Liver (tissue), 9 donors: Measurements from ENCODE around the gene TTC24. TPM values are rescaled to one million over a fixed set of nuclear protein-coding genes. Genes with fewer than 3 reads are reported as not detected.

Experiments
- DNase-seq: peaks from one replicate; pipeline ENCODE4 v3.0.0-alpha.2; 2017; ENCODE audit warnings: low spot score
- H3K27ac ChIP-seq, 2 donors: one replicate each; pipeline ENCODE4 v1.7.0; 2013; ENCODE audit warnings: inconsistent platforms in 2 of 2, low read length in 2 of 2, control low read depth in 1 of 2, low read depth in 1 of 2, mild to moderate bottlenecking in 1 of 2
- H3K27me3 ChIP-seq, 4 donors: one replicate each; pipeline versions ENCODE4 v1.6.1 to v1.7.0; 2013; ENCODE audit warnings: low read length in 3 of 4, inconsistent platforms in 1 of 4, mild to moderate bottlenecking in 1 of 4, moderate library complexity in 1 of 4; ENCODE audit not compliant: control insufficient read depth in 4 of 4, insufficient read depth in 4 of 4
- H3K36me3 ChIP-seq, 4 donors: one replicate each; pipeline versions ENCODE4 v1.6.1 to v1.7.0; 2013; ENCODE audit warnings: low read length in 3 of 4, mild to moderate bottlenecking in 3 of 4, low read depth in 1 of 4, moderate library complexity in 1 of 4; ENCODE audit not compliant: control insufficient read depth in 4 of 4, insufficient read depth in 3 of 4
- H3K4me1 ChIP-seq, 4 donors: one replicate each; pipeline versions ENCODE4 v1.6.1 to v1.7.0; 2013; ENCODE audit warnings: low read length in 3 of 4, mild to moderate bottlenecking in 3 of 4, moderate library complexity in 1 of 4; ENCODE audit not compliant: control insufficient read depth in 4 of 4, insufficient read depth in 4 of 4
- H3K4me3 ChIP-seq, 3 donors: one replicate each; pipeline versions ENCODE4 v1.6.1 to v1.7.0; 2013; ENCODE audit warnings: low read length in 3 of 3, control low read depth in 1 of 3, low read depth in 1 of 3, mild to moderate bottlenecking in 1 of 3
- H3K9ac ChIP-seq, 2 donors: one replicate each; pipeline ENCODE4 v1.7.0; 2013; ENCODE audit warnings: low read length in 2 of 2, mild to moderate bottlenecking in 2 of 2, moderate library complexity in 2 of 2, control low read depth in 1 of 2, low read depth in 1 of 2
- H3K9me3 ChIP-seq, 4 donors: one replicate each; pipeline versions ENCODE4 v1.6.1 to v1.7.0; 2013; ENCODE audit warnings: low read length in 3 of 4; ENCODE audit not compliant: control insufficient read depth in 4 of 4
- EGR1 ChIP-seq, 2 donors: IDR thresholded peaks; 2 replicates each; pipeline ENCODE4 v1.6.1; 2016 to 2018; ENCODE audit warnings: antibody characterized with exemption in 2 of 2, low read depth in 2 of 2
- FOXA1 ChIP-seq: IDR thresholded peaks from 2 replicates; pipeline ENCODE4 v1.6.1; 2016; ENCODE audit warnings: antibody characterized with exemption
- FOXA2 ChIP-seq: IDR thresholded peaks from 2 replicates; pipeline ENCODE4 v1.6.1; 2016; ENCODE audit warnings: antibody characterized with exemption
- GABPA ChIP-seq, 2 donors: IDR thresholded peaks in 1 of 2; conservative IDR thresholded peaks in 1 of 2; 2 replicates each; pipeline ENCODE4 v1.6.1; 2016; ENCODE audit warnings: antibody characterized with exemption in 2 of 2, mild to moderate bottlenecking in 1 of 2, moderate library complexity in 1 of 2
- HNF4A ChIP-seq, 2 donors: conservative IDR thresholded peaks; 2 replicates each; pipeline ENCODE4 v1.6.1; 2016; ENCODE audit warnings: antibody characterized with exemption in 2 of 2, mild to moderate bottlenecking in 2 of 2
- HNF4G ChIP-seq: IDR thresholded peaks from 2 replicates; pipeline ENCODE4 v1.6.1; 2016; ENCODE audit warnings: antibody characterized with exemption
- JUND ChIP-seq, 2 donors: IDR thresholded peaks; 2 replicates each; pipeline ENCODE4 v1.6.1; 2016; ENCODE audit warnings: antibody characterized with exemption in 2 of 2
- NR2F2 ChIP-seq: IDR thresholded peaks from 2 replicates; pipeline ENCODE4 v1.6.1; 2016; ENCODE audit warnings: antibody characterized with exemption
- RAD21 ChIP-seq, 2 donors: IDR thresholded peaks; 2 replicates each; pipeline ENCODE4 v1.6.1; 2016; ENCODE audit warnings: antibody characterized with exemption in 2 of 2, mild to moderate bottlenecking in 2 of 2
- RXRA ChIP-seq, 2 donors: IDR thresholded peaks; 2 replicates each; pipeline ENCODE4 v1.6.1; 2017 to 2018; ENCODE audit warnings: antibody characterized with exemption in 2 of 2, mild to moderate bottlenecking in 1 of 2
- SP1 ChIP-seq: IDR thresholded peaks from 2 replicates; pipeline ENCODE4 v1.6.1; 2018; ENCODE audit warnings: antibody characterized with exemption, mild to moderate bottlenecking
- TAF1 ChIP-seq: conservative IDR thresholded peaks from 2 replicates; pipeline ENCODE4 v1.6.1; 2016; ENCODE audit warnings: antibody characterized with exemption, mild to moderate bottlenecking
- YY1 ChIP-seq: IDR thresholded peaks from 2 replicates; pipeline ENCODE4 v1.6.1; 2016; ENCODE audit warnings: antibody characterized with exemption, mild to moderate bottlenecking
- WGBS: extraction: QIAGEN DNeasy Blood & Tissue Kit; methylation state at CpG from one replicate; pipeline ENCODE4 v1.1.7; 2013; 5-methylcytosine and 5-hydroxymethylcytosine counted together
- polyA plus RNA-seq, 2 donors: library from polyadenylated mRNA; stranded (reverse) in 1 of 2; unstranded in 1 of 2; fragments of 200-250 nt in 1 of 2; fragments of >200 nt in 1 of 2; fragmentation: Nextera tagmentation in 1 of 2; extraction: Ambion mirVana in 1 of 2; gene quantifications; one replicate each; pipeline versions ENCODE4 v1.2.1 to v1.2.3, GENCODE V29; 2013 to 2015
- total RNA-seq, 2 donors: library from RNA; depleted of rRNA; stranded (reverse); fragments of >200 nt; gene quantifications; one replicate each; pipeline ENCODE4 v1.2.3, GENCODE V29; 2014
- TF ChIP-seq, protein P1 (sequence below): IDR thresholded peaks from 2 replicates; pipeline ENCODE4 v1.6.1; 2016; ENCODE audit warnings: antibody characterized with exemption, mild to moderate bottlenecking
- TF ChIP-seq, protein P2 (sequence below): IDR thresholded peaks from 2 replicates; pipeline ENCODE4 v1.6.1; 2016; ENCODE audit warnings: antibody characterized with exemption
- TF ChIP-seq, protein P3 (sequence below): IDR thresholded peaks from 2 replicates; pipeline ENCODE4 v1.6.1; 2016; ENCODE audit warnings: antibody characterized with exemption
- TF ChIP-seq, protein P4 (sequence below): fragments of 150-350 bp; IDR thresholded peaks from 2 replicates; pipeline ENCODE4 v1.5.1; 2017; ENCODE audit warnings: improper control_type of control experiment, low read depth, low read length; ENCODE audit not compliant: missing input control
- TF ChIP-seq, protein P5 (sequence below): IDR thresholded peaks from 2 replicates; pipeline ENCODE4 v1.6.1; 2016; ENCODE audit warnings: antibody characterized with exemption
- donor health status: healthy.
- donor health status: healthy.
- donor health status: healthy.
- donor health status: healthy.
- donor health status: healthy.

TTC24 gene
- total and polyA plus RNA-seq, 4 donors, result 0.08 to 0.14 (median 0.10) TPM; not detected in 1

DNA sequence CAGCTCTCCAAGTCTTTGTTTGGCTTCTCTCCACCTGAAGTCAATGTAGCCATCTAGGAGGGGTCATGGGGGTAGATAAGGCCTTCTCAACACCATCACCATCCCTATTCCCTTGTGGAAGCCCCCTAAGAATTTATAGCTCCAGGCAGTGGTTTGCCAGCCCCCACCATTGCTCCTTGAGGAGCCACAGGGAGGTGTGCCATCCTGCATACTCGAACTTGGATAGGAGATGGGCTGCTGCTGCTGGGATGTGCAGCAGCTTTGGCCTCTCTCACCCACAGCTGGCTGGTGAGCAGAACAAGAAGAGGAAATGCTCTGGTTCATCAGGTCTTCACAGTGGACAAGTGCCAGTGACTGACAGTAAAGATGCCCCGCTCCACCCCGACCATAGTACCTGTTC is 16.9 kb downstream of the TTC24 start:
- TF ChIP-seq, protein P1, sequence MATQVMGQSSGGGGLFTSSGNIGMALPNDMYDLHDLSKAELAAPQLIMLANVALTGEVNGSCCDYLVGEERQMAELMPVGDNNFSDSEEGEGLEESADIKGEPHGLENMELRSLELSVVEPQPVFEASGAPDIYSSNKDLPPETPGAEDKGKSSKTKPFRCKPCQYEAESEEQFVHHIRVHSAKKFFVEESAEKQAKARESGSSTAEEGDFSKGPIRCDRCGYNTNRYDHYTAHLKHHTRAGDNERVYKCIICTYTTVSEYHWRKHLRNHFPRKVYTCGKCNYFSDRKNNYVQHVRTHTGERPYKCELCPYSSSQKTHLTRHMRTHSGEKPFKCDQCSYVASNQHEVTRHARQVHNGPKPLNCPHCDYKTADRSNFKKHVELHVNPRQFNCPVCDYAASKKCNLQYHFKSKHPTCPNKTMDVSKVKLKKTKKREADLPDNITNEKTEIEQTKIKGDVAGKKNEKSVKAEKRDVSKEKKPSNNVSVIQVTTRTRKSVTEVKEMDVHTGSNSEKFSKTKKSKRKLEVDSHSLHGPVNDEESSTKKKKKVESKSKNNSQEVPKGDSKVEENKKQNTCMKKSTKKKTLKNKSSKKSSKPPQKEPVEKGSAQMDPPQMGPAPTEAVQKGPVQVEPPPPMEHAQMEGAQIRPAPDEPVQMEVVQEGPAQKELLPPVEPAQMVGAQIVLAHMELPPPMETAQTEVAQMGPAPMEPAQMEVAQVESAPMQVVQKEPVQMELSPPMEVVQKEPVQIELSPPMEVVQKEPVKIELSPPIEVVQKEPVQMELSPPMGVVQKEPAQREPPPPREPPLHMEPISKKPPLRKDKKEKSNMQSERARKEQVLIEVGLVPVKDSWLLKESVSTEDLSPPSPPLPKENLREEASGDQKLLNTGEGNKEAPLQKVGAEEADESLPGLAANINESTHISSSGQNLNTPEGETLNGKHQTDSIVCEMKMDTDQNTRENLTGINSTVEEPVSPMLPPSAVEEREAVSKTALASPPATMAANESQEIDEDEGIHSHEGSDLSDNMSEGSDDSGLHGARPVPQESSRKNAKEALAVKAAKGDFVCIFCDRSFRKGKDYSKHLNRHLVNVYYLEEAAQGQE, result no peak
- TF ChIP-seq HNF4G (no peak), FOXA2 (no peak), EGR1 (IDR thresholded peaks at IDR 0.05; ENCODE audit: low read depth in 2 of 2) (no peak), YY1 (no peak), NR2F2 (no peak), FOXA1 (no peak), TAF1 (no peak), SP1 (no peak), RXRA (IDR thresholded peaks at IDR 0.05) (no peak)
- TF ChIP-seq, protein P2, sequence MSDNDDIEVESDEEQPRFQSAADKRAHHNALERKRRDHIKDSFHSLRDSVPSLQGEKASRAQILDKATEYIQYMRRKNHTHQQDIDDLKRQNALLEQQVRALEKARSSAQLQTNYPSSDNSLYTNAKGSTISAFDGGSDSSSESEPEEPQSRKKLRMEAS, result no peak
- TF ChIP-seq, protein P3, sequence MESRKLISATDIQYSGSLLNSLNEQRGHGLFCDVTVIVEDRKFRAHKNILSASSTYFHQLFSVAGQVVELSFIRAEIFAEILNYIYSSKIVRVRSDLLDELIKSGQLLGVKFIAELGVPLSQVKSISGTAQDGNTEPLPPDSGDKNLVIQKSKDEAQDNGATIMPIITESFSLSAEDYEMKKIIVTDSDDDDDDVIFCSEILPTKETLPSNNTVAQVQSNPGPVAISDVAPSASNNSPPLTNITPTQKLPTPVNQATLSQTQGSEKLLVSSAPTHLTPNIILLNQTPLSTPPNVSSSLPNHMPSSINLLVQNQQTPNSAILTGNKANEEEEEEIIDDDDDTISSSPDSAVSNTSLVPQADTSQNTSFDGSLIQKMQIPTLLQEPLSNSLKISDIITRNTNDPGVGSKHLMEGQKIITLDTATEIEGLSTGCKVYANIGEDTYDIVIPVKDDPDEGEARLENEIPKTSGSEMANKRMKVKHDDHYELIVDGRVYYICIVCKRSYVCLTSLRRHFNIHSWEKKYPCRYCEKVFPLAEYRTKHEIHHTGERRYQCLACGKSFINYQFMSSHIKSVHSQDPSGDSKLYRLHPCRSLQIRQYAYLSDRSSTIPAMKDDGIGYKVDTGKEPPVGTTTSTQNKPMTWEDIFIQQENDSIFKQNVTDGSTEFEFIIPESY, result no peak
- TF ChIP-seq, protein P4, sequence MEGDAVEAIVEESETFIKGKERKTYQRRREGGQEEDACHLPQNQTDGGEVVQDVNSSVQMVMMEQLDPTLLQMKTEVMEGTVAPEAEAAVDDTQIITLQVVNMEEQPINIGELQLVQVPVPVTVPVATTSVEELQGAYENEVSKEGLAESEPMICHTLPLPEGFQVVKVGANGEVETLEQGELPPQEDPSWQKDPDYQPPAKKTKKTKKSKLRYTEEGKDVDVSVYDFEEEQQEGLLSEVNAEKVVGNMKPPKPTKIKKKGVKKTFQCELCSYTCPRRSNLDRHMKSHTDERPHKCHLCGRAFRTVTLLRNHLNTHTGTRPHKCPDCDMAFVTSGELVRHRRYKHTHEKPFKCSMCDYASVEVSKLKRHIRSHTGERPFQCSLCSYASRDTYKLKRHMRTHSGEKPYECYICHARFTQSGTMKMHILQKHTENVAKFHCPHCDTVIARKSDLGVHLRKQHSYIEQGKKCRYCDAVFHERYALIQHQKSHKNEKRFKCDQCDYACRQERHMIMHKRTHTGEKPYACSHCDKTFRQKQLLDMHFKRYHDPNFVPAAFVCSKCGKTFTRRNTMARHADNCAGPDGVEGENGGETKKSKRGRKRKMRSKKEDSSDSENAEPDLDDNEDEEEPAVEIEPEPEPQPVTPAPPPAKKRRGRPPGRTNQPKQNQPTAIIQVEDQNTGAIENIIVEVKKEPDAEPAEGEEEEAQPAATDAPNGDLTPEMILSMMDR, result no peak
- H3K9ac ChIP-seq, result no peak overlapping the region
- peaks cover 7 to 38% (median 17%) of the 10 kb centered on the region in 4 donors for H3K36me3 ChIP-seq
- no peaks in the 10 kb centered on the region for H3K9me3 ChIP-seq
- H3K27me3 ChIP-seq, result no peaks in the 10 kb centered on the region
- DNase-seq, result no peak
- no peak overlapping the region for H3K4me3 ChIP-seq
- no peak overlapping the region for H3K27ac ChIP-seq
- H3K4me1 ChIP-seq, result peaks cover 4 to 20% (median 11%) of the 10 kb centered on the region in 4 donors
- WGBS, result 93% methylated on average over 3 of the region's 3 CpGs

DNA sequence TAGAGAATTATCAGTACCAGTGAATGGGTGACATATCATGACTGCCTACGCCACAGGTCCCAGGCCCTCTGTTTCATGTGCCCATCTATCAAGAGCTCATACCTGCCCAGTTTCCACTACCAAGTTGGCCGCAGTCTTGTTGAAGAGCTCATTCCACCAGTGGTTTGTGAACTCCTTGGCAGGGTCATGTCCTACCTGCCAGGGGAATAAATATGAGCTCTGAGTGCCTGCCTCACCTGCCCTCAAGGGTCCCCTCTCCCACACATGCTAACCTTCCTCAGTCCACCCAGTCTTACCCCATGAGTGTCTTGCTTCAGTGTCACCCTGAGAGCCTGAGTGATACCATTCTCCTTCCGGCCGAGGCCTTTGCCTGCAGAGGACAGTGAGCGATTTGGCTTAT is 18.6 kb downstream of the TTC24 start:
- H3K4me1 ChIP-seq, result peaks cover 5 to 16% (median 11%) of the 10 kb centered on the region in 4 donors
- 94% methylated on average over 5 of the region's 5 CpGs for WGBS
- H3K4me3 ChIP-seq, result no peak overlapping the region
- peaks cover 7 to 38% (median 17%) of the 10 kb centered on the region in 4 donors for H3K36me3 ChIP-seq
- DNase-seq, result no peak
- H3K27ac ChIP-seq, result no peak overlapping the region
- no peaks in the 10 kb centered on the region for H3K9me3 ChIP-seq
- no peaks in the 10 kb centered on the region for H3K27me3 ChIP-seq
- H3K9ac ChIP-seq, result no peak overlapping the region
- TF ChIP-seq RAD21 (IDR thresholded peaks at IDR 0.05), result no peak
- TF ChIP-seq HNF4A (conservative IDR thresholded peaks at IDR 0.05), result no peak
- no peak for TF ChIP-seq TAF1
- TF ChIP-seq SP1, result no peak
- no peak for TF ChIP-seq FOXA2
- TF ChIP-seq FOXA1, result no peak
- no peak for TF ChIP-seq NR2F2
- TF ChIP-seq, protein P5, sequence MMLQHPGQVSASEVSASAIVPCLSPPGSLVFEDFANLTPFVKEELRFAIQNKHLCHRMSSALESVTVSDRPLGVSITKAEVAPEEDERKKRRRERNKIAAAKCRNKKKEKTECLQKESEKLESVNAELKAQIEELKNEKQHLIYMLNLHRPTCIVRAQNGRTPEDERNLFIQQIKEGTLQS, result no peak
- TF ChIP-seq YY1, result no peak
- TF ChIP-seq EGR1 (IDR thresholded peaks at IDR 0.05; ENCODE audit: low read depth in 2 of 2), result no peak
- TF ChIP-seq, protein P2, result no peak
- no peak for TF ChIP-seq HNF4G
- TF ChIP-seq, protein P3, result no peak
- TF ChIP-seq RXRA (IDR thresholded peaks at IDR 0.05), result no peak
- no peak for TF ChIP-seq JUND (IDR thresholded peaks at IDR 0.05)
- TF ChIP-seq GABPA (IDR thresholded peaks at IDR 0.05 in 1 of 2, conservative IDR thresholded peaks at IDR 0.05 in 1 of 2), result no peak
